Measurements from ENCODE around the gene SNX7.

Gene SNX7

DNA sequence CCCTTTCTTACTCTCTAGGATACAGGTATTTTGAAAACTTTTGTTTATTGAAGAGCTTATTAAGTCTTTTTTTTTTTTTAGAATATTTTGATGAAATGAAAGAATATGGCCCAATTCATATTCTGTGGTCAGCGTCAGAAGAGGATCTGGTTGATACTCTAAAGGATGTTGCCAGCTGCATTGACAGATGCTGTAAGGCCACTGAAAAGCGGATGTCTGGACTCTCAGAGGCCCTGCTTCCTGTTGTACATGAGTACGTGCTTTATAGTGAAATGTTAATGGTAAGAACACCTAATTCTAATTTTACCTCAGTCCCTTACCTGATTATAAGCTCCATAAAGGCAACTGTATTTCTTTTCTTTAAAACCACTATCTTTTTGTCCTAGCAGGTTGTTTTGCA lies 37.1 kb downstream of the SNX7 start:
- no peak for DNase-seq

DNA sequence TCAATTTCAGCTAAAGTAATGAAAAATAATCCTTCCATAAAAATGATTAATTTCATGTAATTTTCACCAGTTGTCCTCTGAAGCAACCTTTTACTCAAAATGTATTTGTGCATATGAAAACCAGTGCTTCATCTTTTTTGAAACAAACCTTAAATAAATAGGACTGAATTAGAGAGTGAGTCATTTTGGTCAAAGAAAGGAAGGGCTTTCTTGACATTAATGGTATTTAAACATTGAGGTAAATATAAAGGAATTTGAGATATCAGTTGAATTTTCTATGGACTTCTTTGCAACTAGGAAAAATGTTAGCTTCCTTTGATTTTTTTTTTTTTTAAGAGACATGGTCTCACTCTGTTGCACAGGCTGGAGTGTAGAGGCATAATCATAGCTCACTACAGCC lies 38.7 kb downstream of the SNX7 start:
- no peak for DNase-seq

DNA sequence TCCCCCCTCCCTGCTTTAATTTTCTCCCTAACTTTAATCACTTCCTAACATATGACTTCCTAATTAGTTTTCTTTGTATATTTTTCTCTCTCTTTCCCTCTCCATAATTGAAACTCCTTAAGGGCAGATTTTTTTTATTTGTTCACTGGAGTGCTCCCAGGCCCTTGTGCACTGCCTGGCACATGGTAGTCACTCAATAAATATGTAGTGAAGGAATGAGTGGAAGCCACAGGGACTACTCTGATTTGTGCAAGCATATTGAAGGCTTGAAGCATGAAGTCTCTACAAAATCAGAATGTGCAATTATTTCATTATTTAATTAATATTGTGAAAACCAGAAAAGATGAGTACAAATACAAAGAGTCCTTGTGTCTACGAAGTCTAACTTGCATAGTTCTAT lies 41.5 kb downstream of the SNX7 start:
- no peak for DNase-seq

DNA sequence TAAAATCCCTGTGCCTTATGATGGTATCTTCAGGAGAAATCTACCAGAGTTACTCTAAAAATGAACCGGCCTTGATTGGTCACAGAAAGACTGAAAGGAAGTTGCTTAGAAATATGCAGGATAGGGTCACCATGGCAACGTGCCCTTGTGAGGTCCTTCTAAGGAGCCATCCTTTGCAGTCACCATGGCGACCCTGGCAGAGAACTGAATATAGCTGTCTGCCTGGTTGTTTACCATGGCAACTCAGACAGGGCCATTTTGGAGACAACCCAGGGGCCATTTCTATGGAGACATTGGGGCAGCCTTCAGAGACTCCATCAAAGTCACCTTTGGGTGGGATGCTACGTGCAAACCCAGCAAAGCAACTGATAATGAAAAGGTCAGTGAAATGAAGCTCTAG lies 43.0 kb downstream of the SNX7 start:
- DNase-seq, result no peak

DNA sequence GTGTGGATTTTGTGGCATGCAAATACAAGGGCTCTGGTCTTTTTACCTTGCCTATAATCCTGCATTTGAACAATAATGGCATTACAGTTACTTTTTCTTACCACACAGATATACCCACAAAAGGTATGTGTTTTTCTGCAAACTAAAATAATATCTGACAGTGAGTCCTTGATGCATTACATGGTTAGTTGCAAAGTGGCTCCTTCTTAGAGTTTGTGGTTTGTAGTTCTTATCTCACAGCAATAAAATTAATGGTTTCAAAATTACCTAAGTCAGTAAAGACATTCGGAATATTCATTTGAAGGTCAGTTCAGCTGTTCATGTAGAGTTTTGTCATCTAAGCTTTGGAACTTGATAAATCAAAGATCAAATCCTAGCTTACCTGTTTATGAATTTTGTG lies 43.5 kb downstream of the SNX7 start:
- no peak for DNase-seq

DNA sequence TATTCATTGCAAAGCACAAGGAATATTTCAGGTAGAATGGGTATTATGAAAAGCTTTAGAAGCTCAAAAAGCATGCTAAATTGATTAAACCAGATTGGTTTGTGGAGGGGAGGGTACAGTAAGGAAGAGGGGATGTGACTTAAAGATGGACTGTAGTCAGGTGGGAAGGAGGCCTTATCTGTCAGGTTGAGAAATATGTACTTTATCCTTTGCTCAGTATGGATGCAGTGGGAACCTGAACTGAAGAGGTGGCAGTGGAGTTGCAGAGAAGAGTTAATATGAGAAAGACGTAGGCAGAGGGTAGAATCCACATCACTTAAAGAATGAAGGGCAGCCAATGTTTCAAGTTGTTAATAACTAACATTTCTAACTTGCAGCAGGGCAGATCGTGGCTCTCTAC lies 44.1 kb downstream of the SNX7 start:
- no peak for DNase-seq

DNA sequence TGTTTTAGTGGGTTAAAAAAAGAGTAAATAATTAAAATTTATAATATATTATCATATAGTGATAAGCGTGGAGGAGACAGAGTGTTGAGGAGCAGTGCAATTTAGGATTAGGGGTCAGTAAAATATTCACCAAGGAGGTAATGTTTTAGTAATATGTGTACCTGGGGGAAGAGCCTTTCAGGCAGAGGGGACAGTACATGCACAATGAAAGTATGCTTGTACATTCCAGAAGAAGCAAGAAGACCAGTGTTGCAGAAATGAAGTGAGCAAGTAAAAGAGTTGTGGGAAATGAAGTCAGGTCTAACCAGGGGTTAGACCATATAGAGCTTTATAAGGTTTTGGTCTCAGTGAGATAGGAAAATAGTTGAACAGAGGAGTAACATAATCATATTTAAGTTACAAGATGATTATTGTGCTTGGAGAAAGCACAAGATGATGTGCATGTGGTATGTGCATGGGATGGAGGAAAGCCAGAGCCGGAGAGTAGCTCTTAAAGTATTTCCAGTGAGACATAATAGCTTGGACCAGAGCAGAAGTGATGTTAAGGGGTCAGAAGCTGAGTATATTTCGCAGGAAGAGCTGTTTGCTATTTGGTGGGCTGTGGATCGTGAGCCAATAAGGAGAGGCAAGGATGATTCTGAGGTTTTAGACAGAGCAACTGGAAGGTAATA lies 44.8 kb downstream of the SNX7 start:
- DNase-seq, result no peak

DNA sequence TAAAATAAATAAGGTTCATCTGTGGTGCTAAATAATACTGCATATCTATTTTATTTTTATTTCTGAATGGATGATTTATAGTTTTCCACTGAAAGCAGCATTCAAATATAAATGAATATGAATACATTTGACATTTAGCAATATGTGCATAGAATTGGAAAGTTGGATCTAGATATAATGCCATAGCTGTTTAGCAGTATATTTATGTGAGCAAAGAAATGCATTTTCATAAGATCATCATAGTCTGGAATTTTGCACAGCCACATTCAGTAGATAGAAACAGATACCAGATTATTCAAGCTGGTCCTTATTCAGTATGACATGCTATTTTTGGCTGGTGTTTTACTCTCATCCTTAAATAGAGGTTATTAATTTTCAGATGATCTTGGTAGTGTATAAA lies 46.0 kb downstream of the SNX7 start:
- no peak for DNase-seq

DNA sequence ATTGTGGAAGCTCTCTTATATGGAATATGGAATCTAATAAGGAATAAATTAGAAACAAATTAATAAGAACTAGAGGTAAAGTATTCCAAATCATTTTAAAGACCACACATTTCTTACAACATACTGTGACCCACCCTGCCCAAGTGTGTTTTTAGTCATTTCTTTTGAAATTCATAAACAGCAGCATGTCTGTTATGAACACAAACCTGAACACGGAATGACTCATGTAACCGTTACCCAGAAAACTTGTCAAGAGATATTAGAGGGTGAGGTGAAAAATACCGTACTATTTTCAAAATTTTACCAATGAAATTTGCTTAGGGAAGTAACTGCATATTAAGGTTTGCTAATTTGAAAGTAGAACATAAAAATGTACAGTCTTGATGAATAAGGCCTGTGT lies 48.4 kb downstream of the SNX7 start:
- DNase-seq, result no peak

DNA sequence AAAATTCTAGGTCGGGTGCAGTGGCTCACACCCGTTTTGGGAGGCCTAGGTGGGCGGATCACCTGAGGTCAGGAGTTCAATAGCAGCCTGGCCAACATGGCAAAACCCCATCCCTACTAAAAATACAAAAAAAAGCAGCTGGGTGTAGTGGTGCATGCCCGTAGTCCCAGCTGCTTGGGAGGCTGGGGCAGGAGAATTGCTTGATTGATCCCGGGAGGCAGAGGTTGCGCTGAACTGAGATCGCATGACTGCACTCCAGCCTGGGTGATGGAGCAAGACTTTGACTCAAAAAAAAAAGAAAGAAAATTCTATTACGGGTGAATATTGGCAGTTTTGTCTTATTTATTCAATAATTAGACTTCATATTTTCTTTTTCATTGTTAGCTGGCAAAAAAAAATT lies 62.1 kb downstream of the SNX7 start:
- DNase-seq, result no peak

DNA sequence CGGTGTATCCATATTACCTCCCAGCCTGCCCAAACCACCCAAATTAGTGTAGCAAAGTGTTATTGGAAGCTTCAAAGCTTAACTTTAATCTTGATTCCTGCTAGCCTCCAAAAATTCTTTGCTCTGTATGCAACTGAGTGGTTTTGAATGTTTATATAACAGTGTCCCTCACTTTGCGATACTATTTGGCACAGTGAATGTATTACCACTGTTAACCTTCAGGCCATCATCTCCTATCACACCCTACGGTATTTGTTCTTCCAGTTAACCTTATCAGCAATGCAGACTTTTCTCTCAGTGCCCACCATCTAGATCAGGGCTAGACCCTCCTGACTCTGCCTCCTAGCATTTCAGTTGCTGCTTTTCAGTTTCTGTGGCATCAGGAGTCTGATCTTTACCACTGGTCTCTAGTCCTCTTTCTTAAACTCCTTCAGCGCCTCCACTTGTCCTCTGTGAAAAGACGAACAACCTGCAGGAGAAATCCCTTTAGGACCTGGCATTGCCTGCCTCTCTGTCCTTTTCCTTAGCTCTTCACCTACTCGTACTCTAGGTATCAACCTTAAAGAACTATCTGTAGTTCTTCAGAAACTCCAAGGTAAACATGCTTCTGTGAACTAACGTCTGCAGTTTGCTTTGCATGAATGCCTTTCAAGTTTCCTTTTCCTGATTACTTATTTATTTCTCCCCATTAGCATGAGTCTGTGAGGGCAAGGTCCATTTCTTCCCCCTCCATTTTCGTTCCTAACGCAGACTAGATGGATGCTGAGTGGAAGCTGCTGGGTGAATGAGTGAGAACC lies 71.7 kb downstream of the SNX7 start:
- no peak for DNase-seq

DNA sequence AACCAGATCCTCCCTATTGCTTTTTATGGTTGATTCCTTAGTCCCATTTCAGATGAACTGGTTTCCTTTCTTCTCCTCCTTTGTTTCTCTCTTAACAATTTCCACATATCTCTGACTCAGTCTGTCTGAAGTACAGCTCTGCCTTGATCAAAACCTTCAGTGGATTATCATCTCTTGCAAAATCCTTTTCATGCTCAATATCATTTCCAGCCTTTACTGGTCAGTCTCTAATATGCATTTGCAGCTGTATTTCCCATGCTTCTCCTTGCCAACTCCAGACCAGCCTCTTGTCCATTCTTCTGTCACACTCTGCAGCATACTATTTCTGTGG lies 72.2 kb downstream of the SNX7 start:
- DNase-seq, result no peak

DNA sequence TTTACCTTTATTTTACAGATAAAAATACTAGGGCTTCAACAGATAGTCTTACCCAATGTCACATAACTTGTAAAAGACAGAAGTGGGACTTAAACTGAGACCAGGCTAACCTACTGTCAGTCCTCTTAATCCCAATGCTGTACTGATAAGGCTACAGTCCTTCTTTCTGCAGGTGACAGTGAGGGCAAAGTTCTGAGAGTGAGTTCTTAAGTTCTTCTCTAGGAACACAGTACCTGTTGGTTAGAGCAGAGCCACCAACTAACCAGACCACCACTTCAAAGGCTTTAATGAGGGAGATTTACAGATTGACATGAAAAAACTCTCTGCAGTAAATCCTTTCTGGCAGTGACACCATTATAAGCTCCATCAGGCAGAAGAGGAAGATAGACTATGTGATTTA lies 74.2 kb downstream of the SNX7 start:
- no peak for DNase-seq

DNA sequence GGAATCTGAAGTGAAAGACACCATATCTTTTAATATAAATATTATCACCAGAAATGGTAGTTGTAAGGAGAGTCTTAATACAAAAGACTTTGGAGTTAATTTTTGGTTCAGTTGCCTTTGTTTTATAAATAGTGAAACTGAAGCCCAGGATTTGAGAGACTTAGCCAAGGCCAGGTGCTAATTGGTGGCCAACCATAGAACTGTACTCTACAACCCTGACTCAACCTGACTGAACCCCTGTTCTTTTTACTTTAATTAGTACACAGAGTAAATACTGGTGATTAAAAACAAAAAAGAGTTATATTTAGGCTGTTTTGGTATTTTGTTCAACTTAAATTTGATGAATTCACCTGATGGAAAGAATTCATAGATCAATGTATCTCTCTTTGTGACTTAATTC lies 76.3 kb downstream of the SNX7 start:
- DNase-seq, result no peak

DNA sequence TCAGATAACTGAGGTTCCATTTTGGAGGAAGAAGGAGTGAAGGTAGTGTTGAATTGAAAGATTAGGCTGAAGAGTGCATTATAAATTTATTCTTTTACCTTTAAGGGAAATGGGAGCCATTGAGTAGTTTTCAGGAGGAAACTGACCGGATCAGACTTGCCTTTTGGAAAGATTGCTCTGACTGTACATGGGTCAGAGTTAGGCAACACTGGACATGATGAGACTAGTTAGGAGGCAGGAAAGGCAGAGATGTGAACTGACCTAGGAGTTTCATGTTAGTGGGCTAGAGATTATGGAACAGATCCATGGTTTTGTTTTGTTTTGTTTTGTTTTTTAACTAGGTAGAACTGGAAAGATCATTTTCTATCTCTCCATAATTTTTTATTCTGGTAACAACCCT lies 78.2 kb downstream of the SNX7 start:
- DNase-seq, result no peak

DNA sequence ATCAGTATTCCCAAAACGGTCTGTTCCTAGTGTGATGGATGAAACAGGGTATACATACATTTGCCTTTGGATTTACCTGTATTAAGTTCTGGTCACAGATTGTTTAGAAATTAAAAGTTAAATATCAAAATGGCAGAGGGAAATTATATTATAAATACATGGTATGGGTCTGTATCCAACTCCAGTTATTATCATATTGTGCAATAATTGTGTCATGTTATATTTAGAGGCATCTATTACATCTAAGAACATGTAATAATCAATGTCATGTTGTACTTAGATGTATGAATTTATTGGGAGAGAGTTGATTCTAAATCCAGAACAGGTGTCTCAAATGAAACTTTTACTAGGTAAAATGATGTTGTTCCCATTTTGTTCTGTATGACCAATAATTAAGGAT lies 79.6 kb downstream of the SNX7 start:
- no peak for DNase-seq

DNA sequence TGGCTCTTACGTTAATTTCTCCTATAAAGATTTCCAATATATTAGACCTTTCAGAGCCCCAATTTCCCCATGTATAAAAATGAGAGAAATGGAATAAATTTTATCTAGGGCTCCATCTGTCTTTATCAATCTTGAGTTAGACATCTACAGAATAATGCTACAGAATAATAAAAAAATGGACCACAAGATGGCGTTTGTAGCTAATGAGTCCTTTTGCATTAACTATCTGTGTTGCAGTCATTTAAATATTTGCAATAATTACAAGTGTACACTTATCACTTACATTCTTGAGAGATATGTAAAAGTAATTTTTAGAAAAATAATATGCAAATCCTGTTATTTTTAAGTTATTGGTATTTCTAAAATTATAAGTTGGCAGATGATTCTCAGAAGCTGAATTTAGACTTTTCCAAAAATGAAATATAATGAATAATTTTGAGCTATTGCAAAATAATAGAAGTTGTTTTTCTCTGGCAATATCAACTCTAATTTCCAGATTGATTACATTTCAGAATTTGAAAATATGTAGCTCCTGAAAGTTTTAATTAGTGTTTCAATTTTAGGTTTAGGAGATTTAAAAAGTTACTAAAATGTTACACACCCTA lies 87.7 kb downstream of the SNX7 start:
- DNase-seq, result no peak

DNA sequence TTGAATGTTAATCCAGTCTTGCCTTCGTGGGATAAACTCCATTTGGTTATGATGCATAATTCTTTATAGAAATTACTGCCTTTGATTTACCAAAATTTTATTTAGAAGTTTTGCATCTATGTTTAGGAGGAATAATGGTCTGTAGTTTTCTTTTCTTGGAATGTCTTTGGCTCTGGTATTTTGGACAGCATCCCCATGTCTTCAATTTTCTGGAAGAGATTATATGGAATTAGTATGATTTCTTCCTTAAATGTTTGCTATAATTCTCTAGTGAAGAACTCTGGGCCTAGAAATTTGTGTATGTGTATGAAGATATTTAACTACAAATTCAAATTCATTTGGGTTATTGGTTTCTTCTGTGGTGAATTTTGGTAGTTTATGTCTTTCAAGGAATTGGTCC lies 92.7 kb downstream of the SNX7 start:
- DNase-seq, result no peak

DNA sequence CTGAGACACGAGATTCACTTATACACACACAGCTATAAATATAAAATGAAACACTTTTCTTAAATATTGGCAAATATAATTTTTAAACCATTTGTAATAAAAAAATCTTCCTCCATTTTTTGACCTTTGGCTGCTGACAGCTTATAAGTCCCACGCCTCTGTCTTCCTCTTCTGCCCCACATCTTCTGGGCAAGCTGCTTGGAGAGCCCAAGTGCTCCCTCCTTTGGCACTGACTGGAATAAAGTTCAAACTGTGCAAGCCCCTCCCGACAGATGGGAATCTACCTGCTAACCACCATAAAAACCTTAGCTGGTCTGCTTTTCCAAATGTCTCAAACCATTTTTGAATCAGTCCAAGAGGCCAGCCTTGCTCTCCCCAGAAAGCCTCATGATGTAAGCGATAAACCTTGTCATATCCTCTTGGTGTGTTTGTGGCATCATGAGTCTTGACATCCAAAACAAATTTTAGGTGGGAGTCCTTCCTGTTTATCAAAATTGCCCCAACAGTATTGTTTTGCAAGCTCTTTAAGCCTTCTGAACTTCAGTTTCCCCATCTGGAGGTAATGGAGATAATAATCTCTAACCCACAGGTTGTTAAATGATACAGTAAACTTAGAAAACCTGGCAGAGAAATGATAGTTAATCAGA lies 99.8 kb downstream of the SNX7 start:
- DNase-seq, result peak; percentile 60

DNA sequence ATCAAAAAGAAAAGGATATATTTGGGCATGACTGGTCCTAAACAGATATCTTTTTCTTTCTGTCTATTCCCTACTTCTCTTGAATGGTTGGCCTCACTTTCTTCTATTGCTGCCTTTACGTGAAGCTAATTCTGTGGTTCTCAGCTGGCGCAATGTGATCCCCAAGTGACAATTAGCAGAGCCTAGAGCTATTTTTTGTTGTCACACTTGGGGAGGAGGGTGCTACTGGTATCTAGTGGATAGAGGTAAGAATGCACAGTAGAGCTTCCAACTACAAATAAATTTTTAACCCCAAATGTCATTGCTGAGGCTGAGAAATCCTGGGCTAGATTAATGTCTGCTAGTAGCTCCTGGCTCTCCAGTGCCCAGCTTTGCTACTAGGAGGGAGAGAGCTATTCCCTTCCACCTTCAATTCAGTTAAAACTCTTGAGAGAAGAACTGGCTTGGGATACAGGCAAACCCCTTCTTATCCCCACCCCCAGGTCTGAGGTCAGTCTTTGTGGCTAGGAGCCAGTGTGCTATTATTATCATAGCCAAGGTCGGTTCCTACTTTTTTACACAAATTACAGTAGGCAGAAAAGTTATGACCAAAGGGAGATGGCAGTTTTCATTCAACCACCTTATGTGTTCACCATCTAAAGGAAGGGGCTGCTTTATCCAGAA lies 102.1 kb downstream of the SNX7 start:
- DNase-seq, result no peak

DNA sequence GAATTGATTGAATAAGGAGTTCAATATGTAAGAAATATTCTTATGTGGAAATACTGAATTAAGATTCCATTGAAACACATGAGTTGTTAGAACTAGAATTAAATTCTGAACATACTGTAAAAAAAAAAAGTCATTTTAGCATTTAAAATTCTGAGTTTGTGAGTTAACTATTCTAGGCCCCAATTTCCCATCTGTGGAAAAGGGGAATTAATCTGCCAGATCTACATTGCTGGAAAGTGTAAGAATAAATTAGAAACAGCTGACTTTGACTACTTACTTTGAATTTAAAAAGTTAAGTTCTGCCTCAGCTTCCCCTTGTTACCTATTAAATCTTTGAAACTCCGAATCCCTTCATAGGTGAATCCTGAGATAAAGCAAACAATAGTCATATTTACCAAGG lies 103.0 kb downstream of the SNX7 start:
- DNase-seq, result no peak

DNA sequence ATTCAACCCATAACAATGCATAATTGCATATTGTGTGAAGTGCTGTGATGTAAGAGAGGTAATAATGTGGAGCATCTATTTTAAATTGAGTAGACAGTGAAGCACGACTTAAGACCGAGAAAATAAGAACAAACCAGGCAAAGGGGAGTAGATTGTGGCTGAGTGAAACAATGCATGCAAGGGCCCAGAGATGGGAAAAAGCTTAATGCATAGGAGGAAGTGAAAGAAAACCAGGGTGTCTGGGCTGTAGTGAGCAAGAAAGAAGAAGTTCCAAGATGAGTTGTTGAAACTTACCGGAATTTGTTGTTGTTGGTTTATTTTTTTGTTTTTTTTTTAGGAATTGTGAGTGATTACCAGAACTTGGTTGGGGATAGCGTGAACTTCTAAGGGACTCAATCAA lies 104.7 kb downstream of the SNX7 start:
- no peak for DNase-seq

DNA sequence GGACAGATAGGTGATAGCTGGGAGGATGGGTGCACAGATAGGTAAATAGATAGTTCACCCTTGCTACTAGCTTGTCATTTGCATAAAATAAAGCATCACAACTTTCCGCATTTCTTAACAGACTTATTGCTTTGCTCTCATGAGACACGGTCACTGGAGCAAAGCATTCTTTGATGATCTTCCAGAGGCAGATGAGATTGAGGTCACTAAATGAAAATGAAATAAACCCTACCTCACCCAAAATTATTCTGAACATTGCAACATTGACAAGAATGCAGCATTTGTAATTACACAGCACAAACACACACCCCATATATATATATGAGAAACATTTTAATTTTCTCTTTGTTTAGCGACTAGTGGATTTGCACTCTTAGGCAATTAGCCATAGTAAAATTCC lies 107.6 kb downstream of the SNX7 start:
- DNase-seq, result no peak

DNA sequence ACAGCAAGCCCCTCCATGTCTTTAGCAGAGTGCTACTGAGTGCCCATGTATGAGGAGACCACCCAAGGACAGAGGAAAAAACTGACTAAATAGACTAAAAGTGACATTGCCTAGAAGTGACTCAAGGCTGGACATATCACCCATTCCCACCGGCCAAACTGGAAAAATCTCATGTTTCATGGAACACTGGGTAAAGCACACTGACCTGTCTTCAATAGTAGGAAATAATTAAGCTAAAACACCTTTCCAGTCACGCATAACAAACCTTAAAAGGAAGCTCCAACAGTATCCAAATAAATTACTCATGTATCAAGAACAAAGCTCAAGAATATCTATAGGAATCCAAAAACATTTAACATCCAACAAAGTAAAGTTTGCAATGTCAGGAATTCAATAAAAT lies 120.4 kb downstream of the SNX7 start:
- DNase-seq, result no peak

Measured in islet precursor cell (in vitro differentiated cells).